ENCODE data around the gene PSMD13.

DNA sequence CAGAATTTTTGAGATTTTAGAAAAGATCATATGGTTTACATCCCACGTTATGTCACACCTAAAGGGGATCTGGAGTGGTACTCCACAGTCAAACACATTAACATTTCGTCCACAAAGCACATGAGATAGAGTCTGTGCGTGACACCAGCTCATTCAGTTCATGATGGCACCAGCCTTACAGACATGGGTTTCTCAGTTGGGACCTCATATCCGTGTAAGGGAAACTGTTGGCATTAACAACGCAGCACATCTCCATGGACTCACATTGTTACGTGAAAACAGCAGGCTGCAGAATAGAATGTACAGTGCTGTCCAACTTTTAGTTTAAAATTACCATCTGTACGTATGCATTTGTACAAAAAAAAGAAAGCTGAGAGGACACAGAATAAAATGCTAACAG, 15.2 kb upstream of the PSMD13 start:
- TF ChIP-seq, protein P1, sequence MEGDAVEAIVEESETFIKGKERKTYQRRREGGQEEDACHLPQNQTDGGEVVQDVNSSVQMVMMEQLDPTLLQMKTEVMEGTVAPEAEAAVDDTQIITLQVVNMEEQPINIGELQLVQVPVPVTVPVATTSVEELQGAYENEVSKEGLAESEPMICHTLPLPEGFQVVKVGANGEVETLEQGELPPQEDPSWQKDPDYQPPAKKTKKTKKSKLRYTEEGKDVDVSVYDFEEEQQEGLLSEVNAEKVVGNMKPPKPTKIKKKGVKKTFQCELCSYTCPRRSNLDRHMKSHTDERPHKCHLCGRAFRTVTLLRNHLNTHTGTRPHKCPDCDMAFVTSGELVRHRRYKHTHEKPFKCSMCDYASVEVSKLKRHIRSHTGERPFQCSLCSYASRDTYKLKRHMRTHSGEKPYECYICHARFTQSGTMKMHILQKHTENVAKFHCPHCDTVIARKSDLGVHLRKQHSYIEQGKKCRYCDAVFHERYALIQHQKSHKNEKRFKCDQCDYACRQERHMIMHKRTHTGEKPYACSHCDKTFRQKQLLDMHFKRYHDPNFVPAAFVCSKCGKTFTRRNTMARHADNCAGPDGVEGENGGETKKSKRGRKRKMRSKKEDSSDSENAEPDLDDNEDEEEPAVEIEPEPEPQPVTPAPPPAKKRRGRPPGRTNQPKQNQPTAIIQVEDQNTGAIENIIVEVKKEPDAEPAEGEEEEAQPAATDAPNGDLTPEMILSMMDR (IDR thresholded peaks at IDR 0.05) = no peak
- TF ChIP-seq POLR2A (IDR thresholded peaks at IDR 0.05) = no peak
